Activated CD8-positive, alpha-beta T cell treated with anti-CD3 and anti-CD28 coated beads, Interleukin-2, amount 10 ng/mL, durations not matched to agents 7 days and 5 days (primary cell): ENCODE results near the gene CDH13. TPM values are rescaled to one million over a fixed set of nuclear protein-coding genes. Genes with fewer than 3 reads are reported as not detected.

Source experiments
- ATAC-seq: fragments of 150-1000 bp; cut with Tn5 transposase; one replicate; pipeline ENCODE4 v1.10.0; 2021; ENCODE audit warnings: moderate library complexity
- CTCF ChIA-PET: fragments of 350-600 bp; sonication (Branson Sonifier 250); formaldehyde crosslinking; loops from one replicate; lab custom pipeline; 2021; ENCODE audit warnings: antibody characterized with exemption; lab: Charles Lee
- POLR2A ChIA-PET: fragments of 350-600 bp; sonication (Branson Sonifier 250); formaldehyde crosslinking; loops from one replicate; lab custom pipeline; 2021; ENCODE audit warnings: antibody characterized with exemption; lab: Charles Lee
- DNase-seq: peaks from one replicate; pipeline ENCODE4 v3.0.0-alpha.2; 2020
- H3K27ac Mint-ChIP-seq: one replicate; pipeline ENCODE4 v1.8.0; 2021; ENCODE audit warnings: mild to moderate bottlenecking, mixed read lengths
- H3K27me3 Mint-ChIP-seq: one replicate; pipeline ENCODE4 v1.8.0; 2021; ENCODE audit warnings: low read depth, mixed read lengths
- H3K36me3 Mint-ChIP-seq: one replicate; pipeline ENCODE4 v1.8.0; 2021; ENCODE audit warnings: low read depth, mixed read lengths
- H3K4me1 Mint-ChIP-seq: one replicate; pipeline ENCODE4 v1.8.0; 2021; ENCODE audit warnings: low read depth, mixed read lengths
- H3K4me3 Mint-ChIP-seq: one replicate; pipeline ENCODE4 v1.8.0; 2021; ENCODE audit warnings: mild to moderate bottlenecking, mixed read lengths
- H3K9me3 Mint-ChIP-seq: one replicate; pipeline ENCODE4 v1.8.0; 2022; ENCODE audit warnings: mixed read lengths; ENCODE audit not compliant: insufficient read depth
- total RNA-seq, 2 experiments: library from RNA; stranded (reverse); gene quantifications; one replicate each; pipeline ENCODE4 v1.2.3, GENCODE V29; 2021

CDH13 gene
- total RNA-seq, 2 experiments from 2014 or later, result not detected

GRCh38 chr16:83587201-83587600 is 960.4 kb downstream of the CDH13 start:
- Mint-ChIP-seq H3K4me3 (no peak overlapping the region), H3K36me3 (no peaks in the 10 kb centered on the region), H3K27ac (no peak overlapping the region), H3K4me1 (no peaks in the 10 kb centered on the region), H3K9me3 (no peaks in the 10 kb centered on the region), H3K27me3 (no peaks in the 10 kb centered on the region)
- no peak for DNase-seq
- ChIA-PET POLR2A (no interaction called here), CTCF (interaction anchor here (0.7 kb wide), 1 partner anchor 19 kb away, joined by 3 read pairs; no protein-coding TSS in a partner anchor)
- no peak for ATAC-seq

- ATAC-seq (no peak), DNase-seq (no peak)
- no peaks in the 10 kb centered on the region for H3K27me3 Mint-ChIP-seq
- no peaks in the 10 kb centered on the region for H3K9me3 Mint-ChIP-seq
- CTCF ChIA-PET, result no interaction called here
- no peaks in the 10 kb centered on the region for H3K36me3 Mint-ChIP-seq
- H3K4me3 Mint-ChIP-seq, result no peak overlapping the region
- H3K27ac Mint-ChIP-seq, result no peak overlapping the region
- POLR2A ChIA-PET, result no interaction called here
- no peaks in the 10 kb centered on the region for H3K4me1 Mint-ChIP-seq
These were observed 961.3 kb downstream of the CDH13 start for GRCh38 chr16:83588070-83588469.

- ChIA-PET CTCF (no interaction called here), POLR2A (no interaction called here)
- no peak overlapping the region for H3K27ac Mint-ChIP-seq
- H3K4me1 Mint-ChIP-seq, result no peaks in the 10 kb centered on the region
- DNase-seq, result no peak
- no peaks in the 10 kb centered on the region for H3K36me3 Mint-ChIP-seq
- no peaks in the 10 kb centered on the region for H3K9me3 Mint-ChIP-seq
- no peak overlapping the region for H3K4me3 Mint-ChIP-seq
- no peaks in the 10 kb centered on the region for H3K27me3 Mint-ChIP-seq
- no peak for ATAC-seq
These were observed 962.8 kb downstream of the CDH13 start for GRCh38 chr16:83589576-83589975.

GRCh38 chr16:83592778-83593177 is 966.0 kb downstream of the CDH13 start:
- H3K27ac Mint-ChIP-seq, result no peak overlapping the region
- CTCF ChIA-PET, result no interaction called here

GRCh38 chr16:83599789-83600462 is 973.2 kb downstream of the CDH13 start:
- no peak for ATAC-seq
- POLR2A ChIA-PET, result no interaction called here

More at GRCh38 chr16:83592778-83593177, 966.0 kb downstream of the CDH13 start:
- ATAC-seq, result no peak
- no peaks in the 10 kb centered on the region for H3K27me3 Mint-ChIP-seq
- no peak for DNase-seq
- no peaks in the 10 kb centered on the region for H3K36me3 Mint-ChIP-seq
- no peaks in the 10 kb centered on the region for H3K4me1 Mint-ChIP-seq
- POLR2A ChIA-PET, result no interaction called here
- no peak overlapping the region for H3K4me3 Mint-ChIP-seq
- H3K9me3 Mint-ChIP-seq, result no peaks in the 10 kb centered on the region

GRCh38 chr16:83602761-83603722 is 976.3 kb downstream of the CDH13 start:
- Mint-ChIP-seq H3K36me3 (no peaks in the 10 kb centered on the region), H3K4me3 (no peak overlapping the region), H3K27ac (no peak overlapping the region), H3K27me3 (no peaks in the 10 kb centered on the region), H3K9me3 (no peaks in the 10 kb centered on the region), H3K4me1 (no peaks in the 10 kb centered on the region)
- POLR2A ChIA-PET, result no interaction called here
- ATAC-seq (no peak), DNase-seq (no peak)
- CTCF ChIA-PET, result no interaction called here

More at GRCh38 chr16:83599789-83600462, 973.2 kb downstream of the CDH13 start:
- no peaks in the 10 kb centered on the region for H3K4me1 Mint-ChIP-seq
- CTCF ChIA-PET, result no interaction called here
- H3K4me3 Mint-ChIP-seq, result no peak overlapping the region
- H3K27ac Mint-ChIP-seq, result no peak overlapping the region
- H3K36me3 Mint-ChIP-seq, result no peaks in the 10 kb centered on the region
- H3K9me3 Mint-ChIP-seq, result no peaks in the 10 kb centered on the region
- H3K27me3 Mint-ChIP-seq, result no peaks in the 10 kb centered on the region
- DNase-seq, result no peak

GRCh38 chr16:83603723-83604570 is 977.2 kb downstream of the CDH13 start:
- Mint-ChIP-seq H3K4me1 (no peaks in the 10 kb centered on the region), H3K9me3 (no peaks in the 10 kb centered on the region), H3K36me3 (no peaks in the 10 kb centered on the region), H3K4me3 (no peak overlapping the region), H3K27ac (no peak overlapping the region), H3K27me3 (no peaks in the 10 kb centered on the region)
- ChIA-PET CTCF (no interaction called here), POLR2A (interaction anchor here (0.6 kb wide), 1 partner anchor 873 kb away, joined by 6 read pairs; no protein-coding TSS in a partner anchor)
- ATAC-seq (no peak), DNase-seq (no peak)

GRCh38 chr16:83606486-83607030 is 979.8 kb downstream of the CDH13 start:
- Mint-ChIP-seq H3K4me3 (no peak overlapping the region), H3K4me1 (no peaks in the 10 kb centered on the region), H3K27ac (no peak overlapping the region), H3K27me3 (no peaks in the 10 kb centered on the region), H3K36me3 (no peaks in the 10 kb centered on the region), H3K9me3 (no peaks in the 10 kb centered on the region)
- CTCF ChIA-PET, result no interaction called here
- POLR2A ChIA-PET, result no interaction called here
- DNase-seq (no peak), ATAC-seq (no peak)

GRCh38 chr16:83609178-83609577 is 982.4 kb downstream of the CDH13 start:
- H3K4me3 Mint-ChIP-seq, result no peak overlapping the region
- H3K9me3 Mint-ChIP-seq, result no peaks in the 10 kb centered on the region
- POLR2A ChIA-PET, result no interaction called here
- H3K36me3 Mint-ChIP-seq, result no peaks in the 10 kb centered on the region
- CTCF ChIA-PET, result no interaction called here
- no peak overlapping the region for H3K27ac Mint-ChIP-seq
- DNase-seq, result no peak
- no peaks in the 10 kb centered on the region for H3K27me3 Mint-ChIP-seq
- ATAC-seq, result no peak
- H3K4me1 Mint-ChIP-seq, result no peaks in the 10 kb centered on the region

- ATAC-seq, result no peak
- CTCF ChIA-PET, result no interaction called here
- H3K27ac Mint-ChIP-seq, result no peak overlapping the region
These were observed 988.6 kb downstream of the CDH13 start for GRCh38 chr16:83615141-83615952.

GRCh38 chr16:83615953-83616350 is 989.2 kb downstream of the CDH13 start:
- H3K9me3 Mint-ChIP-seq, result no peaks in the 10 kb centered on the region
- CTCF ChIA-PET, result no interaction called here
- ATAC-seq (no peak), DNase-seq (no peak)
- POLR2A ChIA-PET, result no interaction called here
- no peaks in the 10 kb centered on the region for H3K27me3 Mint-ChIP-seq
- no peaks in the 10 kb centered on the region for H3K4me1 Mint-ChIP-seq
- H3K4me3 Mint-ChIP-seq, result no peak overlapping the region
- H3K27ac Mint-ChIP-seq, result no peak overlapping the region
- no peaks in the 10 kb centered on the region for H3K36me3 Mint-ChIP-seq

More at GRCh38 chr16:83615141-83615952, 988.6 kb downstream of the CDH13 start:
- no peak for DNase-seq
- H3K27me3 Mint-ChIP-seq, result no peaks in the 10 kb centered on the region
- POLR2A ChIA-PET, result no interaction called here
- no peak overlapping the region for H3K4me3 Mint-ChIP-seq
- H3K4me1 Mint-ChIP-seq, result no peaks in the 10 kb centered on the region
- no peaks in the 10 kb centered on the region for H3K36me3 Mint-ChIP-seq
- H3K9me3 Mint-ChIP-seq, result no peaks in the 10 kb centered on the region
